ENCODE data around the gene AKAP6. TPM values are rescaled to one million over a fixed set of nuclear protein-coding genes. Genes with fewer than 3 reads are reported as not detected.

The AKAP6 gene
- total RNA-seq, 4 donors from 2014 or later: 4.1 to 34.4 (median 15.3) TPM

GRCh38 chr14:32494609-32495434, 165.7 kb downstream of the AKAP6 start:
- H3K27me3 ChIP-seq: no peaks in the 10 kb centered on the region
- no peak overlapping the region for H3K4me3 ChIP-seq
- H3K27ac ChIP-seq: no peak overlapping the region
- no peaks in the 10 kb centered on the region for H3K9me3 ChIP-seq
- no peaks in the 10 kb centered on the region for H3K36me3 ChIP-seq
- TF ChIP-seq POLR2A (IDR thresholded peaks at IDR 0.05): no peak
- TF ChIP-seq, protein P1, sequence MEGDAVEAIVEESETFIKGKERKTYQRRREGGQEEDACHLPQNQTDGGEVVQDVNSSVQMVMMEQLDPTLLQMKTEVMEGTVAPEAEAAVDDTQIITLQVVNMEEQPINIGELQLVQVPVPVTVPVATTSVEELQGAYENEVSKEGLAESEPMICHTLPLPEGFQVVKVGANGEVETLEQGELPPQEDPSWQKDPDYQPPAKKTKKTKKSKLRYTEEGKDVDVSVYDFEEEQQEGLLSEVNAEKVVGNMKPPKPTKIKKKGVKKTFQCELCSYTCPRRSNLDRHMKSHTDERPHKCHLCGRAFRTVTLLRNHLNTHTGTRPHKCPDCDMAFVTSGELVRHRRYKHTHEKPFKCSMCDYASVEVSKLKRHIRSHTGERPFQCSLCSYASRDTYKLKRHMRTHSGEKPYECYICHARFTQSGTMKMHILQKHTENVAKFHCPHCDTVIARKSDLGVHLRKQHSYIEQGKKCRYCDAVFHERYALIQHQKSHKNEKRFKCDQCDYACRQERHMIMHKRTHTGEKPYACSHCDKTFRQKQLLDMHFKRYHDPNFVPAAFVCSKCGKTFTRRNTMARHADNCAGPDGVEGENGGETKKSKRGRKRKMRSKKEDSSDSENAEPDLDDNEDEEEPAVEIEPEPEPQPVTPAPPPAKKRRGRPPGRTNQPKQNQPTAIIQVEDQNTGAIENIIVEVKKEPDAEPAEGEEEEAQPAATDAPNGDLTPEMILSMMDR (IDR thresholded peaks at IDR 0.05): no peak
- no peaks in the 10 kb centered on the region for H3K4me1 ChIP-seq
- no peak for DNase-seq
- intact Hi-C loops (cut with DNase I; ENCODE audit: low total_unique reads): no loop called here

DNA sequence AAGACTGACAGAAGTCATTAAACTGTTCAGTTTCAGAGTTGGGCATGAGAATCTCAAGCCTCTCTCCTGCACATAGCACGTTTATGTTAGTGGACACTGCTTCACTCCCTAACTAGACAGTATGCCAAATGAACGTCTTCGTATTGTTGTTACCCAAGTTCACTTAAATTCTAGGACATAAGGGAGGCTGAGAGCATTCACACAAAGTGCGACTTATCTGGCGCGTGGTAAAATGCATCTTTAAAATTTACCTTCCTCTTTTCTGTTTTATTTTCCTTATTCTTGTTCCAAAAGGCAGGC, 166.3 kb downstream of the AKAP6 start:
- no peak overlapping the region for H3K27ac ChIP-seq
- no peak for DNase-seq

GRCh38 chr14:32497248-32497647, 168.2 kb downstream of the AKAP6 start:
- no peaks in the 10 kb centered on the region for H3K9me3 ChIP-seq
- H3K27me3 ChIP-seq: no peaks in the 10 kb centered on the region
- no peaks in the 10 kb centered on the region for H3K4me1 ChIP-seq
- H3K4me3 ChIP-seq: no peak overlapping the region
- intact Hi-C loops (cut with DNase I; ENCODE audit: low total_unique reads): no loop called here
- DNase-seq: no peak
- H3K36me3 ChIP-seq: no peaks in the 10 kb centered on the region
- TF ChIP-seq POLR2A (IDR thresholded peaks at IDR 0.05): no peak
- TF ChIP-seq, protein P1 (IDR thresholded peaks at IDR 0.05): no peak
- H3K27ac ChIP-seq: no peak overlapping the region

More for the DNA sequence above, 166.3 kb downstream of the AKAP6 start:
- H3K27me3 ChIP-seq: no peaks in the 10 kb centered on the region
- H3K9me3 ChIP-seq: no peaks in the 10 kb centered on the region
- H3K4me1 ChIP-seq: no peaks in the 10 kb centered on the region
- no peak for TF ChIP-seq POLR2A (IDR thresholded peaks at IDR 0.05)
- TF ChIP-seq, protein P1 (IDR thresholded peaks at IDR 0.05): no peak
- H3K4me3 ChIP-seq: no peak overlapping the region
- intact Hi-C loops (cut with DNase I; ENCODE audit: low total_unique reads): no loop called here
- H3K36me3 ChIP-seq: no peaks in the 10 kb centered on the region

DNA sequence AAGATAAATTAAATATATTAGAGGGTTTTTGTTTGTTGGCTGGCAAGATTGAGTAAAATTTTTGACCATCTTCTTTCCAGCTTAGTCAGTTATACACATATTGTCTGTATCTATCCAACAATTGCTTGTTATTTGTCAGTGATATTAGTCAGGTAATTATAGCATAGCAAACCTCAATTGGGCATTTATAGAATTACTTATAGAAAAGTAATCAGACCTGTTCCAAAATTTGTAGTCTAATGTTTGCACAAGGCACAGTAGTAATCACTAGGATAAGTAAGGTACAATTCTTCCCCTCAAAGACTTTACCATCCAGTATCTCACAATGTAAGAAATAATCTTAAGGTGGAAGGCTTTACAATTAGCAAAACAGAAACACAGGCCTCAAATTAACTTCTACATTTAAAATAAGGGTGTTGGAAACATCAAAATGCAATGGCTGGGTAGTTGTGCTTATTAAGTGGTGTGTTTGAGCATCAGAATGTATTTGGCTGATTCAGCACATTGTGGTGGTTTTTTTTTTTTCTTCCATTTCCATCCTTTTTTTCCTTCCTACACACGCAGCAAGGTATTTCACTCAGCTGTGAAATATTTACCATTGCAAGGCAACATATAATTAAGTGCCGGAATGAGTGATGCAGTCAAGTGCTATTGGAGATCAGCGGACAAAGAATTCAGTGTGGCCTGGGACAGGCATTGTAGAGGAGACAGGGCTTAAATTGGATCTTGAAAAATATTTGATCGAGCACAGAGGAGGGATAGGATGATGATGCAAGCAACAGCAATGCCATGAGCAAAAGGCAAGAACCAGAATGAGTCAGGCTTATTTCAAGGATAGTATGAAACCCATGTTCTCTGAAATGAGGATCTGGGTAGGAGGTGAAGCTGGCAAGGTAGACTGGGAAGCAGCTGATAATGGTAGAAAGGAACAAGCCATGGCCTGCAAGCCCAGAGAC, 178.2 kb downstream of the AKAP6 start:
- intact Hi-C loops (cut with DNase I; ENCODE audit: low total_unique reads): no loop called here
- no peak for TF ChIP-seq POLR2A (IDR thresholded peaks at IDR 0.05)
- TF ChIP-seq, protein P1 (IDR thresholded peaks at IDR 0.05): no peak
- H3K27ac ChIP-seq: no peak overlapping the region
- H3K4me3 ChIP-seq: no peak overlapping the region
- no peak for DNase-seq
- no peaks in the 10 kb centered on the region for H3K4me1 ChIP-seq
- H3K27me3 ChIP-seq: no peaks in the 10 kb centered on the region
- H3K36me3 ChIP-seq: no peaks in the 10 kb centered on the region
- H3K9me3 ChIP-seq: no peaks in the 10 kb centered on the region

- Histone ChIP-seq H3K36me3 (no peaks in the 10 kb centered on the region), H3K27me3 (no peaks in the 10 kb centered on the region), H3K9me3 (no peaks in the 10 kb centered on the region), H3K4me3 (no peak overlapping the region), H3K27ac (no peak overlapping the region), H3K4me1 (no peaks in the 10 kb centered on the region)
- intact Hi-C loops (cut with DNase I; ENCODE audit: low total_unique reads): no loop called here
- no peak for DNase-seq
- no peak for TF ChIP-seq POLR2A (IDR thresholded peaks at IDR 0.05)
- TF ChIP-seq, protein P1 (IDR thresholded peaks at IDR 0.05): no peak
Observed at GRCh38 chr14:32508281-32508680, 179.2 kb downstream of the AKAP6 start.
